Measurements from ENCODE around the gene ADAMTS3. TPM values are rescaled to one million over a fixed set of nuclear protein-coding genes. Genes with fewer than 3 reads are reported as not detected.

Gene ADAMTS3
- total RNA-seq (under 1 TPM in 1 of 5 experiments, not detected in 4; 0.07 TPM), polyA plus RNA-seq (not detected), total RNA-seq (not detected)

DNA sequence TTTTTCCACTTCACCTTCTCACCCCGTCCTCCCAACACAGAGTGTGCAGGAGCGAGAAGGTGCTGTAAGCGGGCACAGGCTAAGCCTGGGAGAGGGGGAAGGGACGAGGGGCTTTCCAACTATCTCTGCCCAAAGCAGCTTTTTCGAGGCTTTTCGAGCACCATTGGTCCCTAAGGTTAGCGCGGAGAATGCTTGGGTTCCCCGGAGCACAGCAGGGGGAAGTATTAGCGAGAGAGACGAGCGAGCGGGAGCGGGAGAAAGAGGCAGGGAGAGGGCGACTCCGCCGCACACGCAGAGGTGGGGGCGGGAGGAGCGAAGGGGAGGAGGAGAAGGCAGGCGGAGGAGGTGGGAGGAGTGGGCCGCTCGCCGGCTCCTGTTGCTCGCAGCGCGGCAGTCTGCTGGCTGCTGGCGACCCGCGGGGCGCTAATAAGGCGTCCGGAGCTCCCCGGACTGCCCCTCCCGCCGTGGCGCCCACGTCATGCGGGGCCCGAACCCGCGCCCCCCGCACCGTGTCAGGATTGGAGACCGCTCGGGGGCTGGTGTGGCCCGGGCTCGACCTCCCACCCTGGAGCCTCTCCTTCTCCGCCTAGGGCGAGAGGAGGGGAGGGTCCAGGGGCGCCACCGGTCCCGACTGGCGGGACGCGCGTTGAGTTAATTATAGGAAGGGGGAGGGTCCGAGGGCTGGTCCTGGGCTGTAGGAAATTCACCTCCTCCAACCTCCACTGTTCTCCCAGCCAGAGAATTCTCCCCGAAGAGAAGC lies at the start of gene ADAMTS3:
Gene ADAMTS3 (minus strand): TSS at position 263 of the 760 bp plus-strand sequence. CDS start 459 bp downstream, outside the sequence.
- H3K4me1 ChIP-seq (ENCODE audit: control insufficient read depth in 2 of 2, insufficient read depth in 2 of 2, low read length in 2 of 2) = no peaks in the 10 kb centered on the region
- Mint-ChIP-seq H3K27me3 (peaks cover 48 to 66% (median 63%) of the 10 kb centered on the region in 5 donors), H3K4me1 (peaks cover 9 to 30% (median 19%) of the 10 kb centered on the region in 7 donors), H3K27ac (peak within 1 kb of the TSS in 1 of 9 donors; percentile 59), H3K4me3 (peak within 1 kb of the TSS; percentile 60 to 86 (median 76)), H3K9me3 (peaks cover 0 to 10% (median 0%) of the 10 kb centered on the region in 11 donors), H3K36me3 (peaks cover 0 to 5% (median 0%) of the 10 kb centered on the region in 5 donors)
- H3K36me3 ChIP-seq (ENCODE audit: control insufficient read depth in 2 of 3, insufficient read depth in 3 of 3, low read length in 3 of 3) = no peaks in the 10 kb centered on the region
- CTCF ChIA-PET = no interaction called here
- H3K27me3 ChIP-seq (ENCODE audit: control insufficient read depth in 2 of 2, insufficient read depth in 2 of 2, low read length in 2 of 2) = no peaks in the 10 kb centered on the region
- no peak within 1 kb of the TSS for H3K27ac ChIP-seq (ENCODE audit: low read depth, low read length)
- DNase-seq (peak in 1 of 9 donors; percentile 2), ATAC-seq (peak; percentile 27)
- H3K9me3 ChIP-seq (ENCODE audit: control insufficient read depth in 2 of 3, low read length in 3 of 3) = no peaks in the 10 kb centered on the region
- intact Hi-C loops (cut with micrococcal nuclease) = no loop called here
- H3K4me3 ChIP-seq (ENCODE audit: low read length) = no peak within 1 kb of the TSS
- POLR2A ChIA-PET = no interaction called here

DNA sequence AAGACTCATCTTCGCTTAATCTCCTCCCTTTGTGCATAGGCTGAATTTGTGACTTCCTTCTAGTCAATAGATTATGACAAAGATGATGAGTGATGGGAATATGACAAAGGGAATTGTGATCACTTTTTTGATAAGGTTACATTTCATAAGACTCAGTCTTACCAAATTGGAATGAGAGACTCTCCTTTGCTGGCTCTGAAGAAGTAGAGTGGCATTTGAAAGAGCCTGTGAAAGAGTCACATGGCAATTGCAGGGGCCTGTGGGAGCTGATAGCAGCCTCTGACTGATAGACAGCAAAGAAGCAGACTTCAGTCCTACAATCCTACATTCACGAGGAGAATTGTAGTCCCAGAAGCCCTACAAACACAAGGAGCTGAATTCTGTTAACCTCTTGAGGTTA lies 44.9 kb upstream of the ADAMTS3 start:
- Histone ChIP-seq H3K27ac (ENCODE audit: low read depth, low read length) (no peak overlapping the region), H3K4me1 (ENCODE audit: control insufficient read depth in 2 of 2, insufficient read depth in 2 of 2, low read length in 2 of 2) (no peaks in the 10 kb centered on the region), H3K9me3 (ENCODE audit: control insufficient read depth in 2 of 3, low read length in 3 of 3) (no peaks in the 10 kb centered on the region), H3K4me3 (ENCODE audit: low read length) (no peak overlapping the region), H3K27me3 (ENCODE audit: control insufficient read depth in 2 of 2, insufficient read depth in 2 of 2, low read length in 2 of 2) (no peaks in the 10 kb centered on the region), H3K36me3 (ENCODE audit: control insufficient read depth in 2 of 3, insufficient read depth in 3 of 3, low read length in 3 of 3) (no peaks in the 10 kb centered on the region)
- CTCF ChIA-PET = no interaction called here
- H3K36me3 Mint-ChIP-seq = no peaks in the 10 kb centered on the region
- H3K27me3 Mint-ChIP-seq = peaks cover 0 to 7% (median 6%) of the 10 kb centered on the region in 5 donors
- intact Hi-C loops (cut with micrococcal nuclease) = no loop called here
- no peak for DNase-seq
- no peak overlapping the region for H3K4me3 Mint-ChIP-seq
- H3K27ac Mint-ChIP-seq = no peak overlapping the region
- no peaks in the 10 kb centered on the region for H3K4me1 Mint-ChIP-seq
- H3K9me3 Mint-ChIP-seq = peaks cover 0 to 11% (median 0%) of the 10 kb centered on the region in 11 donors
- POLR2A ChIA-PET = no interaction called here
- ATAC-seq = no peak

- Mint-ChIP-seq H3K27me3 (peaks cover 0 to 7% (median 0%) of the 10 kb centered on the region in 5 donors), H3K27ac (no peak overlapping the region), H3K4me3 (no peak overlapping the region), H3K36me3 (no peaks in the 10 kb centered on the region), H3K4me1 (no peaks in the 10 kb centered on the region), H3K9me3 (peaks cover 2 to 21% (median 8%) of the 10 kb centered on the region in 11 donors)
- Histone ChIP-seq H3K4me1 (ENCODE audit: control insufficient read depth in 2 of 2, insufficient read depth in 2 of 2, low read length in 2 of 2) (no peaks in the 10 kb centered on the region), H3K27me3 (ENCODE audit: control insufficient read depth in 2 of 2, insufficient read depth in 2 of 2, low read length in 2 of 2) (peaks cover 0 to 5% of the 10 kb centered on the region in 2 donors), H3K9me3 (ENCODE audit: control insufficient read depth in 2 of 3, low read length in 3 of 3) (no peaks in the 10 kb centered on the region), H3K27ac (ENCODE audit: low read depth, low read length) (no peak overlapping the region), H3K4me3 (ENCODE audit: low read length) (no peak overlapping the region), H3K36me3 (ENCODE audit: control insufficient read depth in 2 of 3, insufficient read depth in 3 of 3, low read length in 3 of 3) (no peaks in the 10 kb centered on the region)
- no peak for DNase-seq
- CTCF ChIA-PET = interaction anchor here (0.6 kb wide), 1 partner anchor 421 kb away, joined by 3 read pairs; no protein-coding TSS in a partner anchor
- intact Hi-C loops (cut with micrococcal nuclease) = no loop called here
- POLR2A ChIA-PET = no interaction called here
- no peak for ATAC-seq
Measured at GRCh38 chr4:72606751-72607150, 37.7 kb upstream of the ADAMTS3 start.

DNA sequence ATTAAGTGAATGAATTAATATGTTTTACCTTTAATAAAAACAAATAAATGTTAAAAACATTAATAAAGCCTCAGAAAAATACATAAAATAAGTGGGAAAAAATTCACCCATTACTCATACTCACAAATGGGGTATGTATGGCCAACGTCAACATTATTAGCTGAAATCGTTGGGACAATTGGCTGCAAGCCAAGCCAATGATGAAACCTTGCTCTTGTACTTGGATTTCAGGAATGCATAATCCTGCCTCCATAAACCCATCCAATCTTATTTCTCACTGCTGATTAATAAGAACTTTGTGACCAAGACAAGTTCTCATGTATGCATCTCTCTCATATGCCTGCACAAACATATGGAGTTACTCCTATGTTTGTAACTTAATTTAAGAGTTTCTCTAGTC lies 35.3 kb upstream of the ADAMTS3 start:
- Mint-ChIP-seq H3K4me3 (no peak overlapping the region), H3K36me3 (no peaks in the 10 kb centered on the region), H3K27me3 (no peaks in the 10 kb centered on the region), H3K4me1 (no peaks in the 10 kb centered on the region), H3K27ac (no peak overlapping the region), H3K9me3 (peaks cover 0 to 21% (median 8%) of the 10 kb centered on the region in 11 donors)
- Histone ChIP-seq H3K4me3 (ENCODE audit: low read length) (no peak overlapping the region), H3K27ac (ENCODE audit: low read depth, low read length) (no peak overlapping the region), H3K4me1 (ENCODE audit: control insufficient read depth in 2 of 2, insufficient read depth in 2 of 2, low read length in 2 of 2) (no peaks in the 10 kb centered on the region), H3K36me3 (ENCODE audit: control insufficient read depth in 2 of 3, insufficient read depth in 3 of 3, low read length in 3 of 3) (no peaks in the 10 kb centered on the region), H3K27me3 (ENCODE audit: control insufficient read depth in 2 of 2, insufficient read depth in 2 of 2, low read length in 2 of 2) (peaks cover 0 to 5% of the 10 kb centered on the region in 2 donors), H3K9me3 (ENCODE audit: control insufficient read depth in 2 of 3, low read length in 3 of 3) (no peaks in the 10 kb centered on the region)
- ChIA-PET POLR2A (no interaction called here), CTCF (no interaction called here)
- DNase-seq = no peak
- intact Hi-C loops (cut with micrococcal nuclease) = no loop called here
- ATAC-seq = no peak

DNA sequence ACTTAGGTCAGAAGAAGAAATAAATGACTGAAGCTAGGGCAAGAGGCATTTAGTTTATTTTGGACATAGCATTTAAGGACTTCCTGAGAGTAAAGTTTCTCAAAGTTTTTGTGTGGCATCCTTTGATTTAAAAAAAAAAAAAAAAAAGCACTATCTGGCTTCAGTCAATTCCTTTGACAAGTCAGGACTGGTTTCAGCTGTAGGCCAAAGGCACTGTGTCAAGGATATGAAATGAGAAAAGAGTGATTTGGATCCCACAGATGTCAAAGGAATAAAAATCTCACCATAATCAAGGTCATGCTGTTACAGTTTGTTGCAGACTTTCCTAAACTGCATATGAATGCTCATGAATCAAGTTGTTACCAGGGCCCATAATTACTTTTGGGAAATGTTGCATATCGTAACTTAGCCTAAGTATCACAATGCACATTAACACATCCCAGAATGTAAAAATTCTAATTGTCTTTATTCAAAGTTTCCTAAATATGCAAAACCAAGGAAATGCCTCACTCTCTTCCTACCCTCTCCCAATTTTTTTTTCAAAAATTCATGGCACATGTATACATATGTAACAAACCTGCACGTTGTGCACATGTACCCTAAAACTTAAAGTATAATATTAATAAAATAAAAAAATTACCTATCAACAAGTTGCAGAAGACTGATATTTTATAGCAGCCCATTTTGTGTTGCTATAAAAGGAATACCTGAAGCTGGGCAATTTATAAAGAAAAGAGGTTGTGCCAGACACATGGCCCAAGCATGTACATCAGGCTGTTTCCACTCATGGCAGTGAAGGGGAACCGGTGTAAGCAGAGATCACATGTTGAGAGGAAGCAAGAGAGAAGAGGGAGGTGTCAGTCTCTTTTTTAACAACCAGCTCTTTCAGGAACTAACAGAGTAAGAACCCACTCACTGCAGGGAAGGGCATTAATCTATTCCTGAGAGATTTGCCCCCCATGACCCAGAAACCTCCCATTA lies 33.7 kb upstream of the ADAMTS3 start:
- H3K36me3 Mint-ChIP-seq = no peaks in the 10 kb centered on the region
- no peaks in the 10 kb centered on the region for H3K4me1 ChIP-seq (ENCODE audit: control insufficient read depth in 2 of 2, insufficient read depth in 2 of 2, low read length in 2 of 2)
- ChIA-PET CTCF (no interaction called here), POLR2A (no interaction called here)
- no peaks in the 10 kb centered on the region for H3K4me1 Mint-ChIP-seq
- DNase-seq = no peak
- no peak overlapping the region for H3K4me3 ChIP-seq (ENCODE audit: low read length)
- ATAC-seq = no peak
- intact Hi-C loops (cut with micrococcal nuclease) = no loop called here
- H3K27me3 ChIP-seq (ENCODE audit: control insufficient read depth in 2 of 2, insufficient read depth in 2 of 2, low read length in 2 of 2) = peaks cover 0 to 5% of the 10 kb centered on the region in 2 donors
- no peaks in the 10 kb centered on the region for H3K27me3 Mint-ChIP-seq
- no peak overlapping the region for H3K4me3 Mint-ChIP-seq
- H3K9me3 ChIP-seq (ENCODE audit: control insufficient read depth in 2 of 3, low read length in 3 of 3) = no peaks in the 10 kb centered on the region
- H3K36me3 ChIP-seq (ENCODE audit: control insufficient read depth in 2 of 3, insufficient read depth in 3 of 3, low read length in 3 of 3) = no peaks in the 10 kb centered on the region
- peaks cover 0 to 17% (median 6%) of the 10 kb centered on the region in 11 donors for H3K9me3 Mint-ChIP-seq
- H3K27ac ChIP-seq (ENCODE audit: low read depth, low read length) = no peak overlapping the region
- H3K27ac Mint-ChIP-seq = no peak overlapping the region

GRCh38 chr4:72591547-72592454 lies 22.8 kb upstream of the ADAMTS3 start:
- no peak overlapping the region for H3K27ac ChIP-seq (ENCODE audit: low read depth, low read length)
- no peaks in the 10 kb centered on the region for H3K36me3 ChIP-seq (ENCODE audit: control insufficient read depth in 2 of 3, insufficient read depth in 3 of 3, low read length in 3 of 3)
- no peaks in the 10 kb centered on the region for H3K36me3 Mint-ChIP-seq
- no peak overlapping the region for H3K4me3 ChIP-seq (ENCODE audit: low read length)
- H3K27me3 Mint-ChIP-seq = peaks cover 0 to 4% (median 0%) of the 10 kb centered on the region in 5 donors
- intact Hi-C loops (cut with micrococcal nuclease) = no loop called here
- DNase-seq (no peak), ATAC-seq (no peak)
- no peaks in the 10 kb centered on the region for H3K4me1 ChIP-seq (ENCODE audit: control insufficient read depth in 2 of 2, insufficient read depth in 2 of 2, low read length in 2 of 2)
- H3K4me3 Mint-ChIP-seq = no peak overlapping the region
- no peak overlapping the region for H3K27ac Mint-ChIP-seq
- no peaks in the 10 kb centered on the region for H3K4me1 Mint-ChIP-seq
- H3K27me3 ChIP-seq (ENCODE audit: control insufficient read depth in 2 of 2, insufficient read depth in 2 of 2, low read length in 2 of 2) = no peaks in the 10 kb centered on the region
- ChIA-PET POLR2A (no interaction called here), CTCF (no interaction called here)
- H3K9me3 Mint-ChIP-seq = peaks cover 0 to 7% (median 2%) of the 10 kb centered on the region in 11 donors
- no peaks in the 10 kb centered on the region for H3K9me3 ChIP-seq (ENCODE audit: control insufficient read depth in 2 of 3, low read length in 3 of 3)
